Astrocyte (in vitro differentiated cells and primary cell): Measurements from ENCODE around the gene LYST. TPM values are rescaled to one million over a fixed set of nuclear protein-coding genes. Genes with fewer than 3 reads are reported as not detected.

ENCODE experiments used
- DNase-seq: peaks from one replicate; pipeline ENCODE4 v3.0.0-alpha.2; 2010; ENCODE audit warnings: low read depth
- FAIRE-seq: peaks from 2 replicates; lab custom pipeline; 2011; peaks lifted over from hg19 to GRCh38; lab: Jason Lieb, UNC
- H2AFZ ChIP-seq: 2 replicates; pipeline ENCODE4 v1.6.0; 2012; ENCODE audit warnings: low read depth, low read length, inconsistent platforms
- H3K27ac ChIP-seq: 2 replicates; pipeline ENCODE4 v1.5.1; 2011; ENCODE audit warnings: low read depth, low read length, inconsistent platforms
- H3K27me3 ChIP-seq: 2 replicates; pipeline ENCODE4 v1.6.0; 2011; ENCODE audit warnings: low read length, inconsistent platforms; ENCODE audit not compliant: insufficient read depth
- H3K36me3 ChIP-seq: 2 replicates; pipeline ENCODE4 v1.5.1; 2011; ENCODE audit warnings: low read length, inconsistent platforms; ENCODE audit not compliant: insufficient read depth
- H3K4me1 ChIP-seq: 2 replicates; pipeline ENCODE4 v1.5.1; 2011; ENCODE audit warnings: low read length, inconsistent platforms; ENCODE audit not compliant: insufficient read depth
- H3K4me2 ChIP-seq: 2 replicates; pipeline ENCODE4 v1.6.0; 2012; ENCODE audit warnings: low read length, inconsistent platforms
- H3K4me3 ChIP-seq: 2 replicates; pipeline ENCODE4 v1.5.1; 2011; ENCODE audit warnings: low read depth, mild to moderate bottlenecking, low read length, inconsistent platforms; ENCODE audit not compliant: insufficient read depth
- H3K79me2 ChIP-seq: 2 replicates; pipeline ENCODE4 v1.6.0; 2012; ENCODE audit warnings: mild to moderate bottlenecking, low read length, inconsistent platforms; ENCODE audit not compliant: insufficient read depth
- H3K9ac ChIP-seq: 2 replicates; pipeline ENCODE4 v1.6.0; 2012; ENCODE audit warnings: mild to moderate bottlenecking, low read length, inconsistent platforms
- H3K9me3 ChIP-seq: 2 replicates; pipeline ENCODE4 v1.5.1; 2012; ENCODE audit warnings: low read depth, mild to moderate bottlenecking, low read length, inconsistent platforms; ENCODE audit not compliant: insufficient read depth
- H4K20me1 ChIP-seq: 2 replicates; pipeline ENCODE4 v1.6.0; 2012; ENCODE audit warnings: low read length, inconsistent platforms; ENCODE audit not compliant: insufficient read depth
- H3K27ac Mint-ChIP-seq: one replicate; pipeline ENCODE4 v1.8.0; 2021; ENCODE audit warnings: mild to moderate bottlenecking, mixed read lengths; ENCODE audit not compliant: unreplicated experiment
- H3K27me3 Mint-ChIP-seq: one replicate; pipeline ENCODE4 v1.8.0; 2021; ENCODE audit warnings: low read depth, mixed read lengths; ENCODE audit not compliant: unreplicated experiment
- H3K36me3 Mint-ChIP-seq: one replicate; pipeline ENCODE4 v1.8.0; 2021; ENCODE audit warnings: low read depth, mixed read lengths; ENCODE audit not compliant: unreplicated experiment
- H3K4me1 Mint-ChIP-seq: one replicate; pipeline ENCODE4 v1.8.0; 2021; ENCODE audit warnings: low read depth, mixed read lengths; ENCODE audit not compliant: unreplicated experiment
- H3K4me3 Mint-ChIP-seq: one replicate; pipeline ENCODE4 v1.8.0; 2021; ENCODE audit warnings: mild to moderate bottlenecking, moderate library complexity, mixed read lengths; ENCODE audit not compliant: unreplicated experiment
- H3K9me3 Mint-ChIP-seq: one replicate; pipeline ENCODE4 v1.8.0; 2021; ENCODE audit warnings: mild to moderate bottlenecking, mixed read lengths; ENCODE audit not compliant: unreplicated experiment
- CTCF ChIP-seq: IDR thresholded peaks from 2 replicates; pipeline ENCODE4 v1.5.1; 2011; ENCODE audit warnings: low read depth, mild to moderate bottlenecking, inconsistent platforms, low read length, moderate library complexity; ENCODE audit not compliant: insufficient read depth
- EZH2 ChIP-seq: IDR thresholded peaks from 2 replicates; pipeline ENCODE4 v1.6.1; 2012; ENCODE audit warnings: mild to moderate bottlenecking, low read length, inconsistent platforms; ENCODE audit not compliant: insufficient read depth
- total RNA-seq: library from RNA; stranded (reverse); gene quantifications from 2 replicates; pipeline ENCODE4 v1.2.1, GENCODE V29; 2021

The LYST gene
- total RNA-seq, 1 donor from 2014 or later: 15.7 TPM

GRCh38 chr1:235657269-235657668, 209.4 kb downstream of the LYST start:
- no peak for FAIRE-seq

GRCh38 chr1:235652364-235652763, 214.3 kb downstream of the LYST start:
- Mint-ChIP-seq H3K27me3 (peaks cover 33% of the 10 kb centered on the region), H3K27ac (no peak overlapping the region), H3K4me1 (peaks cover 3% of the 10 kb centered on the region), H3K36me3 (no peaks in the 10 kb centered on the region), H3K9me3 (peaks cover 11% of the 10 kb centered on the region), H3K4me3 (no peak overlapping the region)
- Histone ChIP-seq H3K4me1 (peaks cover 11% of the 10 kb centered on the region), H3K27me3 (peaks cover 28% of the 10 kb centered on the region), H3K4me3 (no peak overlapping the region), H3K36me3 (no peaks in the 10 kb centered on the region), H3K27ac (no peak overlapping the region), H3K9me3 (peaks cover 4% of the 10 kb centered on the region), H4K20me1 (no peaks in the 10 kb centered on the region), H3K9ac (no peak overlapping the region), H2AFZ (no peak overlapping the region), H3K79me2 (no peaks in the 10 kb centered on the region), H3K4me2 (no peak overlapping the region)
- TF ChIP-seq EZH2 (no peak), CTCF (no peak)
- DNase-seq (no peak), FAIRE-seq (no peak)

More at GRCh38 chr1:235657269-235657668, 209.4 kb downstream of the LYST start:
- H3K79me2 ChIP-seq: no peaks in the 10 kb centered on the region
- H3K4me3 ChIP-seq: no peak overlapping the region
- Mint-ChIP-seq H3K27me3 (peaks cover 10% of the 10 kb centered on the region), H3K9me3 (peaks cover 4% of the 10 kb centered on the region), H3K4me3 (no peak overlapping the region), H3K4me1 (no peaks in the 10 kb centered on the region), H3K27ac (no peak overlapping the region), H3K36me3 (peaks cover 3% of the 10 kb centered on the region)
- no peaks in the 10 kb centered on the region for H3K9me3 ChIP-seq
- H3K4me1 ChIP-seq: no peaks in the 10 kb centered on the region
- H3K36me3 ChIP-seq: no peaks in the 10 kb centered on the region
- H3K27ac ChIP-seq: no peak overlapping the region
- H3K4me2 ChIP-seq: no peak overlapping the region
- peaks cover 3% of the 10 kb centered on the region for H3K27me3 ChIP-seq
- H4K20me1 ChIP-seq: no peaks in the 10 kb centered on the region
- no peak overlapping the region for H3K9ac ChIP-seq
- no peak for DNase-seq
- H2AFZ ChIP-seq: no peak overlapping the region
- TF ChIP-seq CTCF (no peak), EZH2 (no peak)

GRCh38 chr1:235651170-235651806, 215.4 kb downstream of the LYST start:
- no peak for FAIRE-seq
- no peak overlapping the region for H3K4me3 ChIP-seq
- H3K4me3 Mint-ChIP-seq: peak overlapping the region; percentile 76

More at GRCh38 chr1:235651170-235651806, 215.4 kb downstream of the LYST start:
- no peaks in the 10 kb centered on the region for H4K20me1 ChIP-seq
- peaks cover 35% of the 10 kb centered on the region for H3K27me3 ChIP-seq
- peaks cover 4% of the 10 kb centered on the region for H3K9me3 ChIP-seq
- H3K36me3 ChIP-seq: no peaks in the 10 kb centered on the region
- Mint-ChIP-seq H3K27me3 (peaks cover 41% of the 10 kb centered on the region), H3K27ac (peak overlapping the region; percentile 20), H3K9me3 (peaks cover 9% of the 10 kb centered on the region), H3K4me1 (peaks cover 3% of the 10 kb centered on the region), H3K36me3 (no peaks in the 10 kb centered on the region)
- no peaks in the 10 kb centered on the region for H3K79me2 ChIP-seq
- H3K27ac ChIP-seq: no peak overlapping the region
- H3K9ac ChIP-seq: no peak overlapping the region
- no peak for DNase-seq
- no peak overlapping the region for H2AFZ ChIP-seq
- peaks cover 11% of the 10 kb centered on the region for H3K4me1 ChIP-seq
- no peak for TF ChIP-seq CTCF
- no peak for TF ChIP-seq EZH2
- H3K4me2 ChIP-seq: peak overlapping the region; percentile 84
